ENCODE measurements around the gene ATP6V1B1.

DNA sequence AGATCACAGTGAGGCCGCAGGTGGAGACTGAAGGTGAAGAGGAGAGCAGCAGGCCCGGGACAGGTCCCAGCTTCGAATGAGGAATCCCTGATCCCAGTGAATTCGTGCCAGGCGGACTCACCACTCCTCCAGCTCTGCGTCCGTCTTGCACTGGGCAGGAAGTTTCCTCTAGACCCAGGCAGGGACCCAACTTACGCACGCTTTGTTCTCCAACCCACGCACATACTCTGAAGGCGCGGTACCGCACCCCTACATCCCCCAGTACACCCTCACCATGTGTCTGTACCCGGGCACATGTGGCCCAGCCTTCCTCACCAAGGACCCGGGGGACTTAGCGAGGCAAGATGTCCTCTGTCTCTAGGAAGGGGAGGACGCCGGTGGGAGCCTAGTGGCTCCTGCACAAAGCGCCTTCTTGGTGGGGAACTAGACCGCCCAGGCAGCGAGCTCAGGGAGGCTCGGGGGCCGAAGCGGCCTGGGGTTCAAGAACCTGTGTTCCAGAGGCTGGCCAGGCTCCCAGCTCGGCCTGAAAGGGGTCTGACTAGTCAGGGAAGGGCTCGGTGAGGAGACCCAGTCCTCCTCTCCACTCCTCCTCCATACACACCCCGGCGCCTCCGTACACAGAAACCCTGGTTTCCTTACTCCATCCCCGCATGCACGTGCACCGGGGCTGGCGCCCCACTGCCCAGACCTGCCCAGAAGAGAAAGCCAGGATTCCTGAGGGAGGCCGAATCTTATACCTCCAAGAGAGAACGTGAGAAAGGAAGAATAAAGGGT, 38.3 kb upstream of the ATP6V1B1 start:
- TF ChIP-seq, protein P1, sequence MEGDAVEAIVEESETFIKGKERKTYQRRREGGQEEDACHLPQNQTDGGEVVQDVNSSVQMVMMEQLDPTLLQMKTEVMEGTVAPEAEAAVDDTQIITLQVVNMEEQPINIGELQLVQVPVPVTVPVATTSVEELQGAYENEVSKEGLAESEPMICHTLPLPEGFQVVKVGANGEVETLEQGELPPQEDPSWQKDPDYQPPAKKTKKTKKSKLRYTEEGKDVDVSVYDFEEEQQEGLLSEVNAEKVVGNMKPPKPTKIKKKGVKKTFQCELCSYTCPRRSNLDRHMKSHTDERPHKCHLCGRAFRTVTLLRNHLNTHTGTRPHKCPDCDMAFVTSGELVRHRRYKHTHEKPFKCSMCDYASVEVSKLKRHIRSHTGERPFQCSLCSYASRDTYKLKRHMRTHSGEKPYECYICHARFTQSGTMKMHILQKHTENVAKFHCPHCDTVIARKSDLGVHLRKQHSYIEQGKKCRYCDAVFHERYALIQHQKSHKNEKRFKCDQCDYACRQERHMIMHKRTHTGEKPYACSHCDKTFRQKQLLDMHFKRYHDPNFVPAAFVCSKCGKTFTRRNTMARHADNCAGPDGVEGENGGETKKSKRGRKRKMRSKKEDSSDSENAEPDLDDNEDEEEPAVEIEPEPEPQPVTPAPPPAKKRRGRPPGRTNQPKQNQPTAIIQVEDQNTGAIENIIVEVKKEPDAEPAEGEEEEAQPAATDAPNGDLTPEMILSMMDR (conservative IDR thresholded peaks at IDR 0.05; ENCODE audit: low read depth, low read length): no peak
- TF ChIP-seq EZH2 (IDR thresholded peaks at IDR 0.05; ENCODE audit: borderline replicate concordance, low read depth, low read length, poor library complexity, severe bottlenecking): no peak

All from A673 (cell line).